Body of pancreas (tissue), 4 donors: ENCODE measurements around the gene EFCAB6. TPM values are rescaled to one million over a fixed set of nuclear protein-coding genes. Genes with fewer than 3 reads are reported as not detected.

Source experiments
- ATAC-seq: fragments of 150-250 bp; one replicate; pipeline ENCODE4 v1.9.1; 2016
- DNase-seq, 4 donors: peaks; one replicate each; pipeline ENCODE4 v3.0.0-alpha.2; 2019
- H3K27ac ChIP-seq, 4 donors: fragments of 200-600 bp; sonication (generic); 1 replicate in 3 of 4; 2 replicates in 1 of 4; pipeline versions ENCODE4 v1.5.1 to v1.6.1; 2016 to 2019; ENCODE audit warnings: mild to moderate bottlenecking in 1 of 4, mixed read lengths in 1 of 4, moderate library complexity in 1 of 4
- H3K27me3 ChIP-seq, 2 donors: fragments of 200-600 bp; sonication (generic); one replicate each; pipeline ENCODE4 v1.6.0; 2016; ENCODE audit warnings: mild to moderate bottlenecking in 1 of 2
- H3K36me3 ChIP-seq, 2 donors: fragments of 200-600 bp; sonication (generic); replicated peaks in 1 of 2; 2 replicates each; pipeline ENCODE4 v1.5.1; 2016; ENCODE audit warnings: low read depth in 2 of 2; ENCODE audit not compliant: insufficient read depth in 1 of 2
- H3K4me1 ChIP-seq: fragments of 200-600 bp; sonication (generic); one replicate; pipeline ENCODE4 v1.6.0; 2016
- H3K4me3 ChIP-seq, 2 donors: fragments of 200-600 bp; sonication (generic); 1 replicate in 1 of 2; 2 replicates in 1 of 2; pipeline ENCODE4 v1.5.1; 2016 to 2019
- H3K9me3 ChIP-seq, 3 donors: fragments of 200-600 bp; sonication (generic); 1 replicate in 2 of 3; 2 replicates in 1 of 3; pipeline ENCODE4 v1.5.1; 2016
- CTCF ChIP-seq, 7 experiments: fragments of 450-650 bp in 4 of 7; fragments of 200-600 bp in 3 of 7; sonication (generic) in 3 of 7; IDR thresholded peaks; one replicate each; pipeline ENCODE4 v1.5.1; 2016 to 2019; ENCODE audit warnings: antibody characterized with exemption in 7 of 7
- POLR2A ChIP-seq, 3 donors: fragments of 450-650 bp; IDR thresholded peaks; one replicate each; pipeline ENCODE4 v1.6.1; 2016; ENCODE audit warnings: antibody characterized with exemption in 3 of 3, mild to moderate bottlenecking in 2 of 3
- WGBS, 2 donors: methylation state at CpG; one replicate each; pipeline ENCODE4 v1.1.5; 2017; 5-methylcytosine and 5-hydroxymethylcytosine counted together
- intact Hi-C: fragments of 100-400 bp; cut with DNase I; formaldehyde crosslinking; loops from one replicate; pipeline ENCODE4 v1.15.1; 2023
- total RNA-seq, 2 donors: library from RNA; depleted of rRNA; stranded (reverse); fragments of >200 nt; gene quantifications; one replicate each; pipeline ENCODE4 v1.1.0, GENCODE V29; 2016

Gene EFCAB6
- total RNA-seq, 2 donors from 2014 or later: 4.0 to 4.4 TPM

DNA sequence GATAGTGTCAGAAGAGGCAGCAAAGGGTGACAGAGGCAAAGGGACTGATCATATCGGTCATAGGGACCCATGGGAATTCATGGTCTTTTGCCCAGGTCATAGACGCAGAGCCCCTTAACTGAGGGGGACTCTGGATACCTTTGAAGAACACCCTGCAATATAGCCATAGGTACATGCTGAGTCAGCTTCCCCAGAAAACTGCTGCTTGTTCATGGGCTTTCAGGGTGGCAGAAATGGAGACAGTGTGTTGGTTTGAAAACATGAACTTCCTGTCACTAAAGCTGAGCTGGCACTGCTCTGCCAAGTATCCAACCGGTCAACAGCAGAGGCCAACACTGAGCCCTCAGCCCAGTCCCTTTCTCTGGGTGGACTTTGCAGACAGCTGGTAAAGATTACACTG is 114.2 kb downstream of the EFCAB6 start:
- no peak for ATAC-seq
- intact Hi-C loops: no loop called here
- WGBS, 2 donors: 83 to 86% methylated on average over 2 to 3 of the region's 3 CpGs

GRCh38 chr22:43693249-43693648 is 118.9 kb downstream of the EFCAB6 start:
- Histone ChIP-seq H3K9me3 (no peaks in the 10 kb centered on the region), H3K4me3 (no peak overlapping the region), H3K4me1 (no peaks in the 10 kb centered on the region), H3K36me3 (no peaks in the 10 kb centered on the region), H3K27me3 (no peaks in the 10 kb centered on the region), H3K27ac (no peak overlapping the region)
- ATAC-seq (no peak), DNase-seq (no peak)
- 85 to 92% methylated on average over 2 of the region's 2 CpGs for WGBS, 2 donors
- intact Hi-C loops: no loop called here
- TF ChIP-seq POLR2A (IDR thresholded peaks at IDR 0.05) (no peak), CTCF (IDR thresholded peaks at IDR 0.05) (no peak)

More for the DNA sequence above, 114.2 kb downstream of the EFCAB6 start:
- TF ChIP-seq CTCF (IDR thresholded peaks at IDR 0.05): no peak
- no peak for TF ChIP-seq POLR2A (IDR thresholded peaks at IDR 0.05)
- no peak for DNase-seq
- H3K4me1 ChIP-seq: no peaks in the 10 kb centered on the region
- H3K9me3 ChIP-seq: no peaks in the 10 kb centered on the region
- no peak overlapping the region for H3K27ac ChIP-seq
- H3K4me3 ChIP-seq: no peak overlapping the region
- no peaks in the 10 kb centered on the region for H3K36me3 ChIP-seq
- H3K27me3 ChIP-seq: no peaks in the 10 kb centered on the region

DNA sequence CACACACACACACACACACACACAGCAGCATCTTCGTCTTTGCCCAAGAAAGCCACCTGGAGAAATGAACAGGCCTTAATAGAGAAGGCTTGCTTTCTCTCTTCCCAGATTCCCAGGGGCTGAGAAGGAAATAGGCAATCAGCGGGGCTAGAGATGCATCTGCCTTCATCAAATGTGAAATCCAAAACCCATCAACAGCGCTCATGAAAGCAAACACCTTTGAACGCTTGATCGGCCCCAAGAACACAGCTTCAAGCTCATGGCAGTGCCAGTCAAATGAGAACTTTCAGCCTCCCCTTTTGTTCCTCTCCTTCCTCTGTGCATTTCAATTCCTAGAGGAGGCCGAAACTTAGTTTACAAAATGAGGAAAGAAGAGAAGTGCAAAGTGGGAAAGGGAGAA is 122.7 kb downstream of the EFCAB6 start:
- no peak overlapping the region for H3K27ac ChIP-seq
- DNase-seq (no peak), ATAC-seq (no peak)
- no peak overlapping the region for H3K4me3 ChIP-seq
- H3K4me1 ChIP-seq: no peaks in the 10 kb centered on the region
- intact Hi-C loops: no loop called here
- H3K27me3 ChIP-seq: no peaks in the 10 kb centered on the region
- no peaks in the 10 kb centered on the region for H3K9me3 ChIP-seq
- no peaks in the 10 kb centered on the region for H3K36me3 ChIP-seq
- TF ChIP-seq CTCF (IDR thresholded peaks at IDR 0.05) (no peak), POLR2A (IDR thresholded peaks at IDR 0.05) (no peak)
- 93 to 95% methylated on average over 6 of the region's 6 CpGs for WGBS, 2 donors

GRCh38 chr22:43682851-43683250 is 129.3 kb downstream of the EFCAB6 start:
- intact Hi-C loops: no loop called here
- DNase-seq: no peak
- H3K4me3 ChIP-seq: no peak overlapping the region
- H3K36me3 ChIP-seq: no peaks in the 10 kb centered on the region
- 92 to 93% methylated on average over 5 to 6 of the region's 6 CpGs for WGBS, 2 donors
- no peaks in the 10 kb centered on the region for H3K4me1 ChIP-seq
- ATAC-seq: no peak
- no peaks in the 10 kb centered on the region for H3K9me3 ChIP-seq
- TF ChIP-seq POLR2A (IDR thresholded peaks at IDR 0.05): no peak
- no peak for TF ChIP-seq CTCF (IDR thresholded peaks at IDR 0.05)
- no peak overlapping the region for H3K27ac ChIP-seq
- H3K27me3 ChIP-seq: no peaks in the 10 kb centered on the region

- H3K4me1 ChIP-seq: no peaks in the 10 kb centered on the region
- intact Hi-C loops: no loop called here
- H3K27ac ChIP-seq: no peak overlapping the region
- no peak for DNase-seq
- no peak overlapping the region for H3K4me3 ChIP-seq
- H3K27me3 ChIP-seq: no peaks in the 10 kb centered on the region
- no peaks in the 10 kb centered on the region for H3K9me3 ChIP-seq
- H3K36me3 ChIP-seq: no peaks in the 10 kb centered on the region
- no peak for ATAC-seq
- TF ChIP-seq POLR2A (IDR thresholded peaks at IDR 0.05) (no peak), CTCF (IDR thresholded peaks at IDR 0.05) (no peak)
- 85 to 88% methylated on average over 6 of the region's 6 CpGs for WGBS, 2 donors
These were observed 130.3 kb downstream of the EFCAB6 start for GRCh38 chr22:43681731-43682360.
